HG03139 (cell line): ENCODE results near the gene FBXL16.
A peak's percentile ranks its signal among the peaks of the same experiment; 100 is the strongest.

Experiments used
- ATAC-seq: cut with Tn5 transposase; IDR thresholded peaks from one replicate; pipeline ENCODE4 v1.9.1; 2021; ENCODE audit not compliant: unreplicated experiment

Gene FBXL16

DNA sequence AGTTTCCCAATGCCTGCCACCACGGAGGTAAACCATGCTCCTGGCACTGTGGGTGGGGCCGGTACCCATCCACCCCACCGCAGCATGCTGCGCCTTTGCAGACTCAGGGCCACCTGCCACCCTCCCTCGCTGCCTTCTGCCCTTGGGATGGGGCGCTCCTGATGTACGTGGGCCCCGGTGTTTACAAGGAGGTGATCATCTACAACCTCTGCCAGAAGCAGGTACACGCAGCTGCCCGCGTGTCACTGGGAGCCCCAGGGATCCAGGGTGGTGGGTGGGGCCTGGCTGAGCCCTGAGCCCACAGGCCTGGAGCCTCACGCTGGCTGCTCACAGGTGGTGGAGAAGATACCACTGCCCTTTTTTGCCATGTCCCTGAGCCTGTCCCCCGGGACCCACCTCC, 39.0 kb downstream of the FBXL16 start:
- ATAC-seq = no peak

DNA sequence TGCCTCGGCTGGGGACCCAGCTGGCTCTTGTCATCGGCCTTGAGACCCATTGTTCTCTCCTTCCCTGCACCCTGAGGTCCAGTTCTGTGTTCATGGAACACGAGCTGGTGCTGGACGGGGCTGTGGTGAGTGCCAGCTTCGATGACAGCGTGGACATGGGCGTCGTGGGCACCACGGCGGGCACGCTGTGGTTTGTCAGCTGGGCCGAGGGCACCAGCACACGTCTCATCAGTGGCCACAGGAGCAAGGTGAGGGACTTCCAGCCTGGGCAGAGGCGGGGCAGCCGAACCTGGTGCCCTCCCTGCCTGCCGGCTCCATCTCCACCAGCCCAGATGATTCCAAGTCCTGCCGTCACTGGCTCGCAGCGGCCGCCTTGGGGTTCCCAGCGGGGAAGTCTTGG, 43.0 kb downstream of the FBXL16 start:
- ATAC-seq = no peak

DNA sequence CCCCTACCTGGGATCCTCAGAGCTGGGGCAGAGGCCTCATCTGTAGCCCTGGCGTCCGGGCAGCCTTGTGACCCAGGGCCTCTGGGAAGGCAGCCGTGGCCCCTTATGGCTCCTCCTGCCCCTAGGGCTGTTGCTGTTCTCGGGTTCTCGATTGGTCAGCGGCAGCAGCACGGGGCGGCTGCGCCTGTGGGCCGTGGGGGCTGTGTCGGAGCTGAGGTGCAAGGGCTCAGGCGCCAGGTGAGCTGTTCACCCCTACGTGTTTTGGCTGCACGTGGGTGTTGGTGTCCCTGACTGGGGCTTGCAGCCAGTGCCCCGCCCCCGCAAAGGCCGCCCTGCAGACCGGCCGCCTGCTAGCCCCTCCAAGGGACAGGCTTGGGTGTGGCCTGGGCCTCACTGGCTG, 43.5 kb downstream of the FBXL16 start:
- no peak for ATAC-seq

DNA sequence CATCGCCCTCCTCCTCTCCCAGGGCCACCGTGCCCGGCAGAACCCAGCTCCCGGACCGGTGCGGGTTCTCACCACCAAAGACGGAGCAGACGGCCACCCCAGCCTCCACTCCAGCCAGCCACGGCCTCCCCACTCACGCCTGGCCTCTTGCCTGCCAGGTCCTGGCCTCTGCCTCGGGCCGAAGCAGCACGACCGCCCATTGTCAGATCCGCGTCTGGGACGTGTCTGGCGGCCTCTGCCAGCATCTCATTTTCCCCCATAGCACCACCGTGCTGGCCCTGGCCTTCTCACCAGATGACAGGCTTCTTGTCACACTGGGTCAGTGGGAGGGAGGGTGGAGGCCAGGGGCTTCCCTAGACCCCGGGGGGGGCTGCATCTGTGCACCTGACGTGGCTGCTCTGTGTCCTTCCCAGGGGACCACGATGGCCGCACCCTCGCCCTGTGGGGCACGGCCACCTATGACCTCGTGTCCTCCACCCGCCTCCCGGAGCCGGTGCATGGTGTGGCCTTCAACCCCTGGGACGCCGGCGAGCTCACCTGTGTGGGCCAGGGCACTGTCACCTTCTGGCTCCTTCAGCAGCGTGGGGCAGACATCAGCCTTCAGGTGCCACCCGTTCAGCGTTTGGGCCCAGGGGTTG, 44.3 kb downstream of the FBXL16 start:
- no peak for ATAC-seq

DNA sequence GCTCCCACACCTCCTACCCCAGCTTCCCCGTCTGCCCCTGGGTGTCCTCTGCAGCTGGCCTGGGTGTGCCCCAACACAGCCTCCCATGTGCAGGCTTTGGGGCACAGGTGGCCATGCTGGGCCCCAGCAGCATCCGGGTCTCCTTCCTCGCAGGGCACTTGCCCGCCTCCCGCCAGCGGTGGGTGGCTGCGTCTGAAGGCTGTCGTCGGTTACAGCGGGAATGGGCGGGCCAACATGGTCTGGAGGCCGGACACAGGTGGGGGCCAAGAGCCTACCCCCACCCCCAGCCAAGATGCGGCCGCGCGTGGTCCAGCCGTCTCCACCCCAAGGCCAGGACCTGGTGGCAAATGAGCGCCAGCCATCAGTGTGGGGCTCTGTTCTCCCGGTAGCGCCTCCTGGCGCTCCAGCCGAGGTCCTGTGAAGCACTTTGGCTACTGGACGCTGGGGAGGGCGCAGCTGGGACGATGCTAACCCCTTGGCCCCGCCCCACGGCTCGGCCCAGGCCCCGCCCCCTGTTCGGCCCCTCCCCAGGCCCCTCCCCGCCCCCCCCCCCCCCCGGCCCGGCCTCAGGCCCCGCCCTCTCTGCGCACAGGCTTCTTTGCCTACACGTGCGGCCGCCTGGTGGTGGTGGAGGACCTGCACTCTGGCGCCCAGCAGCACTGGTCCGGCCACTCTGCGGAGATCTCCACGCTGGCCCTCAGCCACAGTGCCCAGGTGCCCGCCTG, 45.0 kb downstream of the FBXL16 start:
- no peak for ATAC-seq

DNA sequence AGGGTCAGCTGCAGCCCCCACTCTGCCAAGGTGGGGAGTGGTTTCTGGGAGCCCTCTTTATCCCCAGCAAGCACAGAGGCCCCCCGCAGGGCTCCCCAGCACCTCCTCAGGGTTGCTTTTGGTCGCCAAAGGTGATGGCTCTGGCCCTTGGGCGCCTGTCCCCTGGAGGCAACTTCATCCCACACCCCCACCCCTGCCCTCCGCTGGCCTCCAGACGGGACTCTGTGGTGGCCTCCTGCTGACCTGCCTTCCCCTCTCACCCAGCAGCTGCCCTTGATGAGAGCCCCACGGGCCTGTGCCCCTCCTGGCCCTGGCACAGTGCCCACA, 45.5 kb downstream of the FBXL16 start:
- no peak for ATAC-seq

DNA sequence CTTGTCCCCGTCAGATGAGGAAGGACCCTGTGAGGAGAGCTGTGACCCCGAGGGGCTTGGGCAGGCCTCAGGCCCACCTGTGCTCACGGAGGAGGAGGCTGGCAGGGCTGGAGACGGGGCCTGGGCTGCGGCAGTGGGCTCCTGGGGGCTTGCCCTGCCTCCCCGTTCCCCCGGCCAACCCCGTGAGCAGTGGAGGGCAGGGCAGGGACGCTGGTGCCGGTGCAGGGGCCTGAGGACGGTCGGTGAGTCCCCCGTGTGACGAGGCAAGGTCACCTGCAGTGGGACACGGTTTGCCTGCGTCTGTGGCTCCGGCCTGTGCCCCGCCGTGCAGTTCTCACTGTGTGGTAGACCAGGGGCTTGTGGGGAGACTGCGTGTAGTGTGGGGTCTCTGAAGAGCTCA, 46.0 kb downstream of the FBXL16 start:
- ATAC-seq = no peak

DNA sequence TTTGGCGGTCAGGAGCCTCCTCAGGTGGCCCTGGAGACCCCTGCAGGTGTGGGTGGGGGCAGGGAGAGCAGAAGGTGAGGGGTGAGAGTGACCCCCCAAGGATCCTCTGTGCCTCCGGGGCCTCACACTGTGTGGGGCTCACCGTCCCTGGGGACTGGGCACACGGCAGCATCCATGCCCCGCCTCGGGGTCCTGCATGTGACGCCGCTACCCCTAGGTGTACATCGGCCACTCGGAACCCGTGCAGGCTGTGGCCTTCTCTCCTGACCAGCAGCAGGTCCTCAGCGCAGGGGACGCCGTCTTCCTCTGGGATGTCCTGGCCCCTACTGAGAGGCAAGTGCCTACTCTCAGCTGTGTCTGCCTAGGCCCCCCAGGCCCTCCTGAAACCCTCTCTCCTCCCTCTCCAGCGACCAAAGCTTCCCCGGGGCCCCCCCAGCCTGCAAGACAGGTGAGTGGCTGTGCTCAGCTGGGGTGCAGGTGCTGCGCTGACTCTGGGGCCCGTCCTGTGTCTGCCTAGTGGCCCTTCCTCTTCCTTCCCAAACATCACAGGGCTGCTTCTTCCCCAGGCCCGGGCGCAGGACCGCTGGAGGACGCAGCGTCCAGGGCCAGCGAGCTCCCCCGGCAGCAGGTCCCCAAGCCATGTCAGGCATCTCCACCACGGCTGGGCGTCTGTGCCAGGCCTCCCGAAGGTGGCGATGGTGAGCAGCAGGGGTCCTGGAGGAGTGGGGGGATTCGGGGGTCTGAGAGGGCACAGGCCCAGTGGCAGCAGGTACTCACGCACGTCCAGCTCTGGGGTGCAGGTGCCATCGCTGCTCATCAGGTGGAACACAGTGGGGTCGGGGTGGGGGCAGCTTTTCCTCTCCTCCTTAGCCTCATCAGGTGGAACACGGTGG, 46.7 kb downstream of the FBXL16 start:
- no peak for ATAC-seq

DNA sequence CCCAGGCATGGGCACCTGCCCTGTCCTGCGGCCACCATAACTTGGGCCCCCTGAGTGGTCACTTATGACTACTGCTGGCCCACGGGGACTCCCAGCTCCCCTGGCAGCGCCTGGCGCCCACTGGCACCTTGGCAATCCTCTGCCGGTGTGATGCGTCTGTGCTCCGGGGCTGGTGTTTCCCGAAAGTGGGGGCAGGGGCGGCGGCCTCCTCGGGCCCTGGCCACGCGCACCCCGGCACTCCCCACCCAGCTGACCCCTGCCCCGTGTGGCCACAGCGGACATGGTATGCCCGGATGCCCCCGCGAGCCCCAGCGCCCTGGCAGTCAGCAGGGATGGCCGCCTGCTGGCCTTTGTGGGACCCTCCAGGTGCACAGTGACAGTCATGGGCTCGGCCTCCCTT, 48.1 kb downstream of the FBXL16 start:
- no peak for ATAC-seq

DNA sequence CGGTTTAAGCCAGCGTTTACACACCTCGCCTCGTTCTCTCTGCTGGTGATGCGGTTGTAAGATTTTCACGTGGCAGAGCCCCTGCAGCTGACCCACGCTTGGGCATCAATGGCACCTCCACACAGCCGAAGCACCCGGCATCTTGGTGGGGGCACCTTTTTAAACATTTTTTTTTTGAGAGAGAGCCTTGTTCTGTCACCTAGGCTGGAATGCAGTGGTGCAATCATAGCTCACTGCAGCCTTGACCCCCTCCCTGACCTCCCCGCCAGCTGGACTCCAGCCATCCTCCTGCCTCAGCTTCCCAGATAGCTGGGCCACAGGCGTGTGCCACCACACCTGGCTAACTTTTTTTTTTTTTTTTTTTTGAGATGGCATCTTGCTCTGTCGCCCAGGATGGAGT, 51.6 kb downstream of the FBXL16 start:
- no peak for ATAC-seq

DNA sequence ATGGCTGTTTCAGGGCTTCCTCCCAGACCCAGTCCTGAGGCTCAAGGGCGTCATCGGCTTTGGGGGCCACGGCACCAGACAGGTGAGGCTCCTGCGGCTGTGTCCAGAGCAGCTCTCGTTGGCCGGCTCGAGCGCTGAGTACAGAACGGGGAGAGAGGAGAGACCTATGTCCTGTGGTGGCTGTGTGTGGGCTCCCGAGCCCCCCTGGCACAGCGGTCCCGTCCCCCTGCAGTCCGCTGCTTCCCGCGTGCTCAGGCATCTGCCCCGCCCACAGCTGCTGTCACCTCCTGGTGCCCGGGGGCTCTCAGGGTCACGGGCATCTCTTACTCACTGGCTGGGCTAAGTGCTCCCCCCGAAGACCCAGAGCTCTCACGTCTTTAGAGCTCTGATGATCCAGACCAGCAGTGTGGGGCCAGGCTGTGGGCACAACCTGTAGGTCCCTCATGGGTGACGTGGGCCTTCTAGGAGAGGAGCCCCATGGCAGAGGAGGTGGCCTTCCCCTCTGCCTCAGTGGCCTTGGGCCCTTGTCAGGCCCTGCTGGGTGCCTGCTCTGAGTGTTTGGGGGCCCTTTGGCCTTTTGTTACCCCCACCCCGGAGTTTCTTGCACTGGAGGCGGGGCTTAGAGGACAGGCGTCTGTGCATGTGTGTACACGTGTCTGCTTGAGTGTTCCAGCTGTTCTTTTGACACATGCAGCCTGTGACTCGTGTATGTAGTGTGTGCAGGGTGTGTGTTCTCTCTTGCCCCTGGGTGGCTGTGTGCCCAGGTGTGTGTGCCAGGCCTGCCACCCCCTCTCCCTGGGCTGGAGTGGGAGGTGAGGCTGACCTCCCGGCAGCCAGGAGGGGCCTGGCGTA, 52.9 kb downstream of the FBXL16 start:
- ATAC-seq = no peak

DNA sequence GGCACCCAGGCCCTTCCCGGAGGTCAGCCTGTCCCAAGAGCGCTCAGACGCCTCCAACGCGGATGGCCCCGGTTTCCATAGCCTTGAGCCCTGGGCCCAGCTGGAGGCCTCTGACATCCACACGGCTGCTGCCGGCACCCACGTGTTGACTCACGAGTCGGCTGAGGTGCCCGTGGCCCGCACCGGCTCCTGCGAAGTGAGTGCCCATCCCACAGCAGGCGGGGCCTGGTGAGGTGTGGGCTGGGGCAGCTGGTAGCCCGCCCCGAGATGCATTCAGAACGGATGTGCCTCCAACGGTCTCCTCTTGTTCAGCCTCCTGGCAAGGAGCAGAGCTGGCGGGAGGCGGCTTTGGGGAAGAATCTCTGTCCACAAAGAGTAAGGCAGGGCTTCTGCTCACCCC, 53.8 kb downstream of the FBXL16 start:
- ATAC-seq = no peak

DNA sequence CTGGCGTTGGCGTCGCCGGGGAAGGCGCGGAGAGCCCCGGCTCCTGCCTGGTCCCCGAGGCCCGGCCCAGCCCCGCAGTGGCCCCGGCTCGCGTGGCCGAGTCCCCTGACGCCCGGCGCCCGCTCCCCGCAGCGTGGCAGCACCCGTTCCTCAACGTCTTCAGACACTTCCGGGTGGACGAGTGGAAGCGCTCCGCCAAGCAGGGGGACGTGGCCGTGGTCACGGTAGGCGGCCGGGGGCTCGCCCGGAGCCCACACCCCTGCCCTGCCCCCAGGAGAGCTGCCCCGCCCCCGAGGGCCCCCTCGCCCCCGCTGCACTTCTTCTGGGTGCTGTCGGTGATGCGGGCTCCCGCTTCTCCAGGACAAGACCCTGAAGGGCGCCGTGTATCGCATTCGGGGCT, 56.0 kb downstream of the FBXL16 start:
- peak; percentile 4 for ATAC-seq

DNA sequence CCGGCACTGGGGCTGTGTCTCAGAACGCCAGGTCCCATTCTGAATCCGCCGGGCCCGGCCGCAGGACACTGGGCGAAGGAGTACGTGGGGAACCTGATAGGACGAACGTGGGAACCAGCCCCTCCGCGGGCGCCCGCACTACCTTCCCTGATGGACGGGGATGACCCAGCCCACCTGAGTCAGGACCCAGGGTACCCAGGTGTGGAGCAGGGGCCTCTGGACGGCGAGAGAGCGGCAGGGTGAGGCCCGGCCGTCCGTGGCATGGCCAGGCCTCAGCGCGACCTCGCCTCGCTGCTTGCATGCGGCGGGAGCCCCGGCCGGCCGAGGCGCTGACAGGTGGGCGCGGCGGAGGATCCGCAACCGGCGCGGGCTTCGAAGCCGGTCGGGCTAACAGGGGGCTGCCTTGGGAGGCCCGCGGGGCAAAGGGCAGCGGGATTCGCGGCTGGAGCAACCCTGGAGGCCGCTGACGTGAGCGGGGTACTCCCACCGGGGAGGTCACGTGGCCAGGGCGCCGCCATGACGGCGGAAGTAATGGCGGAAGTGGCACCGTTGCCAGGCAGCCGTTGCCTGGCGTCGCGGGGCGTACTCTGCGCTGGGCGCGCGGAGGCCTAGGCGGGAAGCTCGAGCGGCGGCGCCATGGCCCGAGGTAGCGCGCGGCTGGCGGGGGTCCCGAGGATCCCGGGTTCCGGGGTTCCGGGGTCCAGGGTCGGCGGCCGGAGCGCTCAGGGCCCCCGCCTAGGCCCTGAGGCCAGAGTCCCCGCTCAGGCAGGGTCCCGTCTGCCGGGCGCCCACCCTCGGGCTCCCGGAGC, 56.6 kb downstream of the FBXL16 start, which contains the start of gene WDR90:
TSS of gene WDR90 (plus strand) at position 585 of the 809 bp plus-strand sequence. CDS start at position 637, 52 bp downstream.
- peak; percentile 77 for ATAC-seq

DNA sequence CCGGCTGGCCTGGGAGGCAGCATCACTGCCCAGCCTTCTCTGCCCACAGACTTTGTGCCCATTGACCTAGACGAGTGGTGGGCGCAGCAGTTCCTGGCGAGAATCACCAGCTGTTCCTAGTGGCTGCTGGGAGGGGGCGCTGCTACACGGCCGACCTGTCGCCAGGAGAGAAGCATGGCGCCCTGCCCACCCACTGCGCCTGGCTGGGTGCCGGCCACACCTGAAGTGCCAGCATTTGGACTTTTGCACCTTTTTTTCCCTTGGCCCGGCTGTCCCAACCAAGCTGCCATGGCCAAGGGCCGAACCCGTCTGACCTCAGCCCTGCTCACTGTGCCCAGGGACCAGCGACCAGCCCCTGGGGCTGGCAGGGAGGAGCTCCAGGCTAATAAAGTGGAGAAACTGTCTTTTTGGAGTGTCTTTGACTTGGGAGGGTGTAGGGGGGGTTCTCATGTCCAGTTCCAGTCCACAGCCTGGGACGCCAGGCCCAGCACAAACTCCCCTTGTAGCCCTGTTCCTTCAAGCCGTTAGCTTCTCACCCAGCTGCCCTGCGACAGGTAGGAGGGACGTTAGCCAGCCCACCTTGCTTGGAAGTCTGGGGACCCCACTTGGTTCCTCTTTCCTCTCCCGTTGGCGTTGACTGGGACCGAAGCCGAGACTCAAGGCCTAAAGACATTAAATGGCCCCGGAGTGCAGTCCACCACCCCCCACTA, 57.4 kb downstream of the FBXL16 start:
- ATAC-seq = no peak

DNA sequence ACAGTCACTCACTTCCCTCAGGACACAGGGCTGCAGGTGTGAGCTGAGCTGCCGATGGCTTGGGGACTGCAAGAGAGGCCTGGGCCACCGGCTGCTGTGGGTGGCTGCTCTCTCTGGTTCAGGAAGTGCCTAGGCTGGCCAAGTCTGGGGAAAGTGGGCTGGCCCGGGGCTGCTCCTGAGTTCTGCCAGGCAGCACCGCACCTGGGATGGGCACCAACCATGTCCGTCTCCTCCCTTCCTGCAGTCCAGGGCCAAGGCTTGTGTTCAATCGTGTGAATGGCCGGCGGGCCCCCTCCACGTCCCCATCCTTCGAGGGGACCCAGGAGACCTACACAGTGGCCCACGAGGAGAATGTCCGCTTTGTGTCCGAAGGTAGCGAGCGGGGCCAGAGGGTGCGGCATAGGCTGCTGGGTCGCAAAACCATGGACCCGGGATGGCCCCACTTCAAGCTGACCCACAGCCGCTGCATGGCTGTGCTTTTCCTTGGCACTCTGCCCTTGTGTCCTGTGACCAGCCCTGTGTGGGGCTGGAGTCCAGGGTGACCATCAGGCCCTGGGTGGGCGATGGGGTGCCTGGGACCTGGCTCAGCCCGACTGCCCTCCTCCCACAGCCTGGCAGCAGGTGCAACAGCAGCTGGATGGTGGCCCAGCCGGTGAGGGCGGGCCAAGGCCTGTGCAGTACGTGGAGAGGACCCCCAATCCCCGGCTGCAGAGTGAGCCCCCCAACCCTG, 58.3 kb downstream of the FBXL16 start:
- no peak for ATAC-seq

DNA sequence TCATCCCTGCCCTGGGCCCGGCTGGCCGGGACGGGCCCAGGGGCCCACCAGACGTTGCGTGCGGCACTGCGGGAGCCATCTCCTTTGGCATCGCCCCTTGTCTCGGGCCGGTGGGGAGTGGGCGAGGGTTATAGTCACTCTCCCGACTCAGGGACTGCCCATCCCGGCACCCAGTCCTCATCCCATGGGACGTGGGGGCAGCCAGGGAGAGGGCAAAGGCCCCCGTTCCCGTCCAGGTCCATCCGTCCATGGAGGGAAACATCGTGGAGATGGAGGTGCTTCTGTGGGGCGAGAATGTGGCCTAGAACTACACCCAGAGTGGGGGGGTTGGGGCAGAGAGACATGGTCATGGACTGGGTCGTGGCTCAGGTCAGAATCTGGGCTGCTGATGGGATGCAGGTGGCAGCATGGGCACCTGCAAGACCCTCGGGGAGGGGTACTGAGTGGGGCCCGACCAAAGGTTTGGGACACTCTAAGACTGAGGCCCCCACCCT, 58.9 kb downstream of the FBXL16 start:
- no peak for ATAC-seq

DNA sequence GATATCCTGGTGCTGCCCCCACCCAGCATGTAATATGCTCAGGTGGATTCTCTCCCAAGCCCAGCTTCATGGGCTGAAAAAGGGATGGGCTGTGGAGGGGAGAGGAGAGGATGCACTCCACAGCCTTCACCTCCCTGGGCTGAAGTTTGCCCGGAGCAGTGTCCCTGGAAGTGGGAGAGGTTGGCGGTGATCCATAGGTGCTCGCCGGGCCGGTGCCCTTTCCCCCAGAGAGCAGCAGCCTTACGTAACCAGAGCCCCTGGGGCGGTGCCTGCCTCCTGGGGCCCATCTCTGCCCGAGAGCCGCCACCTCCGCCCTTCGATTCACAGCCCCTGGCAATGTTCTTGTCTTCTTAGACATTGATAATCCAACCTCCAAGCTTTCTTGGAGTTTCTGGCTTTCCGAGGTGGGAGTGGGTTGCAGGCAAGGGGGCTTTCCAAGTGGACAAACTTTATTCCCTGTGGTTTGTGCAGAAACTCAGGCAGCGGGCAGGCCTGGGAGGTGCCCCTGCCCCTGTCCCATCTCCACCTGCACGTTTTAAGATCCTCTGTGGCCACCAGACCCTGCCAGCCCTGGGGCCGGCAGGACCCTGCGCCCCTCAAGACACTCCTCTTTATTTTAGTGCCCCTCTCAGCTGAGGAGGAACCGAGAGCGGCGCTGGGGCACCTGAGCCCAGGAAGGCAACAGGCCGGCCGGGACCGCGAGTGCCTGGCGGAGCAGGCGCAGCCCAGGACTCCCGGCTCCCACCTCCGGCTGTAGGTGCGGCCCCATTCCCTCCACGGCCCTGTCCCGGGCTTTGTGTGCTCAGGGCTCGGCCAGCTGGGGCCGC, 59.5 kb downstream of the FBXL16 start:
- no peak for ATAC-seq
